Tongue (tissue), 2 donors: ENCODE results near the gene GRK2. TPM values are rescaled to one million over a fixed set of nuclear protein-coding genes. Genes with fewer than 3 reads are reported as not detected.

Experiments
- DNase-seq: peaks from one replicate; pipeline ENCODE4 v3.0.0-alpha.2; 2015
- total RNA-seq: library from RNA; depleted of rRNA; stranded (reverse); fragments of >200 nt; gene quantifications from one replicate; pipeline ENCODE4 v1.2.3, GENCODE V29; 2014

GRK2 gene
- total RNA-seq, 1 donor from 2014 or later, result 47.8 TPM

- peak; percentile 58 for DNase-seq
Measured at GRCh38 chr11:67270256-67271204, 4.3 kb downstream of the GRK2 start.

GRCh38 chr11:67271205-67271540, 4.9 kb downstream of the GRK2 start:
- DNase-seq, result no peak

GRCh38 chr11:67271541-67272284, 5.4 kb downstream of the GRK2 start:
- no peak for DNase-seq

- DNase-seq, result no peak
Measured at GRCh38 chr11:67272327-67273259, 6.3 kb downstream of the GRK2 start.

GRCh38 chr11:67273260-67273990, 7.2 kb downstream of the GRK2 start:
- no peak for DNase-seq

GRCh38 chr11:67274768-67275605, 8.7 kb downstream of the GRK2 start:
- no peak for DNase-seq

GRCh38 chr11:67275606-67276409, 9.5 kb downstream of the GRK2 start:
- DNase-seq, result no peak

GRCh38 chr11:67276781-67277230, 10.5 kb downstream of the GRK2 start:
- DNase-seq, result peak; percentile 84

- DNase-seq, result peak; percentile 95
Measured at GRCh38 chr11:67277231-67277961, 11.1 kb downstream of the GRK2 start.

- no peak for DNase-seq
Measured at GRCh38 chr11:67278135-67278938, 12.1 kb downstream of the GRK2 start.

GRCh38 chr11:67278939-67279588, 12.8 kb downstream of the GRK2 start:
- no peak for DNase-seq

- DNase-seq, result no peak
Measured at GRCh38 chr11:67279589-67280340, 13.5 kb downstream of the GRK2 start.

- DNase-seq, result no peak
Measured at GRCh38 chr11:67280341-67280787, 14.1 kb downstream of the GRK2 start.

GRCh38 chr11:67280788-67281551, 14.7 kb downstream of the GRK2 start:
- no peak for DNase-seq

- no peak for DNase-seq
Measured at GRCh38 chr11:67281552-67282150, 15.4 kb downstream of the GRK2 start.
